ENCODE results near the gene PAF1. TPM values are rescaled to one million over a fixed set of nuclear protein-coding genes. Genes with fewer than 3 reads are reported as not detected.

The PAF1 gene
- total RNA-seq, result 42.3 and 55.5 TPM in 2 replicates

DNA sequence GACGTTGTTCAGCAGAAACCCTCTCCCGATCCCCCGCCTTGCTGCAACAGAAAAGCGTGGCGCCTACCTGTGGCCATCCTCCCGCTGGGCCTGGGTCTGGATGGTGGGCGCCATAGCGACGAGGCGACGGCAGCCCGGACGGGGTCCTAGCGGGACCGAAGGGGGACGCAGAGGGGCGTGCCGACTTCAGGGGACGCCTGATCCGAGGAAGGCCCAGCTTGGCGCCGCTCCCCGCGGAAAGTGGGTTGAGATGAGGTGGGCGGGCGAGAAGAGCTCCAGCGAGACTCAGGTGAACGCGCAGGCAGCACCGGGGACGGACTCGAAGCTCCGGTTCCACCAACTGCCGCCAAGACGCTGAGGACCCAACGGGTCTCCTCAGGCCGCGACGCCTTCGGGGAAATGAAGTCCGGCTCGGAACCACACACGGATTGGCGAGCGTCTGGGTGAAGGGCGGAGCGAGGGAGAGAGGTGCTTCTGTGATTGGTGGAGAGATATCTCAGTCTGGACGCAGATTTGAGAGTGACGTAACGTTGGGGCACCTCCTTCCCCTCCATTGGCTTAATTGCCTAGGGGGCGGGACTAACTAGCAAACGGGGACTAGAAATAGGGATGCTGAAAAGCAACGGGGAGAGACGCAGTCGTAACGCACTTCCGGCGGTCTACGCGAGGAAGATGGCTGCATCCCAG, at the start of gene PAF1, which contains the start of gene MED29:
PAF1 (minus strand) TSS at position 356 of the 687 bp plus-strand sequence; CDS start at position 114, 242 bp downstream.
MED29 (plus strand) TSS at position 628 of the 687 bp plus-strand sequence; CDS start at position 673, 45 bp downstream.
- peak; percentile 99 for DNase-seq (ENCODE audit: low read depth, low spot score)

DNA sequence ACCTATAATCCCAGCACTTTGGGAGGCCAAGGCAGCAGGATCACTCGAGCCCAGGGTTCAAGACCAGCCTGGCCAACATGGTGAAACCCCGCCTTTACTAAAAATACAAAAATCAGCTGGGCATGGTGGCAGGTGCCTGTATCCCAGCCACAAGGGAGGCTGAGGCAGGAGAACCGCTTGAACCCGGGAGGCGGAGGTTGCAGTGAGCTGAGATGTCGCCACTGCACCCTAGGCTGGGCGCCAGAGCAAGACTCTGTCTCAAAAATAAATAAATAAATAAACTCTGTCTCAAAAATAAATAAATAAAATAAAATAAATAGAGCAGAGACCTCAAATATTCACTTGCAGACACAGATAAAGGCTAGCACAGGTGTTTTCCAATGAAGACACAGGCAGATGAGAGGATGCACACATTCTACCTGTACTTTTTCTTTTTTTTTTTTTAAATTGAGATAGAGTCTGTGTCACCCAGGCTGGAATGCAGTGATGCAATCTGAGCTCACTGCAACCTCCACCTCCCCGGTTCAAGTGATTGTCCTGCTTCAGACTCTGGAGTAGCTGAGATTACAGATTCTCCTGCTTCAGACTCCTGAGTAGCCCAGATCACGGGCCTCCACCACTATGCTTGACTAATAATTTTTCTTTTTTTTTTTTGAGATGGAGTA, 47.5 kb upstream of the PAF1 start:
- no peak for DNase-seq (ENCODE audit: low read depth, low spot score)

DNA sequence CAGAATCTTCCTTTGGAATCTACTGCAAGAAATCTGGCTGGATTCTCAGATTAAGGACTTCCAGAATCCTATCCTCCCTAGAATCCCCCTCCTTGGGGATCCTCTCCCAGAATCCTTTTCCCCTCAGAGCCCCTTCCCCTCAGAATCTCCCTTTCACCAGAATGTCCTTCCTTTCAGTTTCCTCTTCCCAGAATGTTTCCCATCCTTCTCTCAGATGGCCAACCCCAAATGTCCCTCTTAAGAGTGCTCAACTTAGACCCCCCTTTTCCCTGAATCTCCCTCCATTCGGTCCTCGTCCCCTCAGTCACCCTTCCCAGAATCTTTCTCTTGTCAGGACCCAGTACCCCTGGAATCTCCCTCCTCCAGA, 45.4 kb upstream of the PAF1 start:
- DNase-seq (ENCODE audit: low read depth, low spot score), result no peak

DNA sequence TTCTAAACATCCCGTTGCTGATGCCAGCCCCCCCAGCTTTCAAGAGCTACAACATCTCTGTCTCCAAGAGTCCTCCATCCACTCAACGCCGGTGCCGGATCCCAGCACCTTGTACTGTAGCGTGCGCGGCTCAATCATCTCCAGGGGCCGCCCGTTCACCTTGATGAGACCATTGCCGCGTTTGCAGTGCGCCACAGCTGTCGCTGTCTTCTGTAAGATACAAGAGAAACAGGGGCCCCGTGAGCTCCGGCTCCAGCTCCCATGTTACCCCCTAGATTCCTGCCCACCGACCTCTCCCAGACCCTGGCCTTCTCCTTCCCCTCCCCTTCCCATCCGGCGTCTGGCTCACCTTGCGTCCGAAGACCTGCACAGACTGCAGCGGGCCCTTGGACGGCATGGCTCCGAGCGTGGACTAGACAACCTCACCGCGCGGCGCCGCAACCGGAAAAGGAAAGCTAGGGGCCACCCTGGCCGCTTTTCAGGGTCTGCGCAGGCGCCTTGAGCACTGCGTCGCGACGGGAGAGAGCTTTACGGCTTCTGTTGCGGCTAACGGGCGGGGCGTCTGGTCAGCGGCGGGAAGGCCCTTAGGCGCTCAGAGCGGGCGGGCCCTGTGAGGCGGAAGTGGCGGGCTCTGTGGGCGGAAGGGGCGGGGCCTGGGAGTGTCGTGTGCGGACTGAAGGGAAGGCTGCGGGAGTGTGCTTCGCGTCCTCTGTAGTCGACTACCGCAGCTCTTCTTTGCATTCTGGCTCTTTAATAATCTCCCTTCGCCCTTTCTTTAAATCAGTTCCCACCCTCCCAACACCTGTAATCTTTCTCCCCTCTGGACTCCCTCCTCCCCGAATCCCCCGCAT, 44.8 kb upstream of the PAF1 start, which contains the start of gene RPS16:
RPS16 (minus strand) TSS at position 451 of the 851 bp plus-strand sequence; CDS start at position 397, 54 bp downstream.
- peak; percentile 90 for DNase-seq (ENCODE audit: low read depth, low spot score)

DNA sequence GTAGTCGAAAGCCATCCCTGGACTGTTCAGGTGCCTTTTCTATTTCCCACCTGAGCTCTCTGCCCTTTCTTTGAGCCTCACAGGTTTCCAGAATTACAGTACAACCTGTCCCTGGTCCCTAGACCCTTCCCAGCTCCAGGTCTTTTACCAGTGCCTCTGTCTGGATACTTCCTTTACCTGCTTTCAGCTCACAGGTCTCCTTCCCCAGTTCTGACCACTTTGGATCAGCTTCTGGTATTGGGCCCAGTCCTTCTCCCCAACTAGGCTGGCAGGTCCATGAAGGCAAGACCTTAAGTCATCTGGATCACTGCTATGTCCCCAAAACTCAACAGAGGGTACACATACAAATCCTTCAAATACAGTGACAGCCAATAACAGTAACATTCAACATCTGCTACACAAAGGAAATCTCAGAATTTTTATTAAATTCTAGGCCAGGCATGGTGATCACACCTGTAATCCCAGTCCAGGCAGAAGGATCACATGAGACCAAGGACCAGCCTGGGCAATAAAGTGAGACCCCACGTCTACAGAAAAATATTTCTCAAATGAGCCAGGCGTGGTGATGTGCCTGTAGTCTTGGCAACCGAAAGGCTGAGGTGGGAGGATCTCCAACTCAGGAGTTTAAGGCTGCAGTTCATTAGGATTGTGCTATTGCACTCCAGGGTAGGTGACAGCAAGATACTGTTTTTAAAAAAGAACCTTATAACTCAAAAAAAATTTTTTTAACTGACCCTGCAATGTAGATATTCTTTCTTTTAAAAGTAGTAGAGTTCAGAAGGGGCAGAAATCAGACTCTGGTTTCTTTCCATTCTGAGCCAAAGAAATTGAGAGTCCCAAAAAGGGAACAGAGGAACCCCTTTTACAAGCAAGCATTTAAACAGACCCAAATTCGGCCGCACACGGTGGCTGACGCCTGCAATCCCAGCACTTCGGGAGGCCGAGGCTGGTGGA, 43.5 kb upstream of the PAF1 start:
- no peak for DNase-seq (ENCODE audit: low read depth, low spot score)

DNA sequence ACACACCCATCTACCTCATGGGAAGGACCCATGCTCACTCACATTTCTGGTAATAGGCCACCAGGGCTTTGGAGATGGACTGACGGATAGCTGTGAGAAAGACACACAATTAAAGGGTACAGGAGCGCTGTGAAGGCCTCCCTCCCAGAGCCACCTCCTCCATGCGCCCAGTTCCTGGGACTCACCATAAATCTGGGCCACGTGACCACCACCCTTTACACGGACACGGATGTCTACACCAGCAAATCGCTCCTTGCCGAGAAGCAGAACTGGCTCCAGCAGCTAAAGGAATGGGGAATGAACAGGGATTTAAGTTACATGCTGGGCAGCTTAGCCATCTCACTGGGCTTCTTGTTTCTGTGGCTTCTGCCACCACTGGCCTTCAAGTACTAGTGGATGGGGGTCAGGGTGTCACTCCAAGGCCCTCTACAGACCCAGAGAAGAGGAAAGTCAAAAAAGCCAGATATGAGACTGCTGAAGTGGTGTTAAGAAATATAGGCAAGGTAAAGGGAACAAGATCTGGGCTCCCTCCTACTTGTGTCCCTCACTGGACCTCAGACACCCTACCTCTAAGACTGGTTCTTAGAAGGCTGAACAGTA, 42.7 kb upstream of the PAF1 start:
- no peak for DNase-seq (ENCODE audit: low read depth, low spot score)

DNA sequence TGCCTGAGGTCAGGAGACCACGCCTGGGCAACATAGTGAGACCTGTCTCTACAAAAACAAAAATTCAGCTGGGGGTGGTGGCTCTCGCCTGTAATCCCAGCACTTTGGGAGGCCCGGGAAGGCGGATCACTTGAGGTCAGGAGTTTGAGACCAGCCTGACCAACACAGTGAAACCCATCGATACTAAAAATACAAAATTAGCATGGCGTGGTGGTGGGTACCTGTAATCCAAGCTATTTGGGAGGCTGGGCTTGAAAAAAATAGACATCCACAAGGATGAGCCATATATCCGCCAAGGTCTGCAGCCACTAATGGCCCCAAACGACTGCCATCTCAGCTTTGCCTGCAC, 41.7 kb upstream of the PAF1 start:
- no peak for DNase-seq (ENCODE audit: low read depth, low spot score)

DNA sequence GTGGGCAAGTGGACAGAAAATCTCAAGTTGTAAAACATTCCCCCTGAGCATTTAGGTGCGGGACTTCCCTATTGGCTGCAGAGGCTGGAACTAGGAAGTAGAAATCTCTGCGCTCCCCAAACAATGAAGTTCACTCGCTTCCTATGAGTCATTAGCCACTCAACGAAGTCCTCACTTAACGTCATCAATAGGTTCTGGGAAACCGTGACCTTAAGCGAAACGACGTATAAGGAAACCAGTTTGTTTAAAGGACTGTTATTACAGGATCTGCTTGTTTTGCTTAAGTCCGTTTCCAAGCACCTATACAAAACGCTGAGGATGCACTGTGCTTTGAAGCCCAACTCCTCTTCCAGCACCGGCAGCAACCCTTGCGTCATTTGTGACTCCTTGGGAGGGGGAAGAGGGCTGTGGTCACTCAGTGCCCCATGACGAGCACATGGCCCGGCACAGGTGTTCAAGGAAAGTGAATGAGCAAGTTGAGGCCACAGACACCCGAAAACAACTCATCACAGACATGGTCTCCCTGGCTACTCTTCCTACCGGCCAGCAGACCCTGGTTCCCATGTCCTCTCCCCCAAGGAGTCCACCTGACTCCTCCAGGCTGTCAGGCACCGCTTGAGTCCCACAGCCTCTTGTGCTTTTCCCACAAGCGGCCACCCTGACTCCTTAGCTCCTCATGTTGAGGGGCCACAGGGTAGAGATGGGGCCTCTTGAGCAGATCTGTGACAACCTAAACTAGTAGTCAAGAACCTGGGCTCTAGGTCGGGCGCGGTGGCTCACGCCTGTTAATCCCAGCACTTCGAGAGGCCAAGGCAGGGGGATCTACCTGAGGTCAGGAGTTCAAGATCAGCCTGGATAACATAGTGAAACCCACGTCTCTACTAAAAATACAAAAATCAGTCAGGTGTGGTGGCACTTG, 40.0 kb upstream of the PAF1 start:
- DNase-seq (ENCODE audit: low read depth, low spot score), result peak; percentile 100

DNA sequence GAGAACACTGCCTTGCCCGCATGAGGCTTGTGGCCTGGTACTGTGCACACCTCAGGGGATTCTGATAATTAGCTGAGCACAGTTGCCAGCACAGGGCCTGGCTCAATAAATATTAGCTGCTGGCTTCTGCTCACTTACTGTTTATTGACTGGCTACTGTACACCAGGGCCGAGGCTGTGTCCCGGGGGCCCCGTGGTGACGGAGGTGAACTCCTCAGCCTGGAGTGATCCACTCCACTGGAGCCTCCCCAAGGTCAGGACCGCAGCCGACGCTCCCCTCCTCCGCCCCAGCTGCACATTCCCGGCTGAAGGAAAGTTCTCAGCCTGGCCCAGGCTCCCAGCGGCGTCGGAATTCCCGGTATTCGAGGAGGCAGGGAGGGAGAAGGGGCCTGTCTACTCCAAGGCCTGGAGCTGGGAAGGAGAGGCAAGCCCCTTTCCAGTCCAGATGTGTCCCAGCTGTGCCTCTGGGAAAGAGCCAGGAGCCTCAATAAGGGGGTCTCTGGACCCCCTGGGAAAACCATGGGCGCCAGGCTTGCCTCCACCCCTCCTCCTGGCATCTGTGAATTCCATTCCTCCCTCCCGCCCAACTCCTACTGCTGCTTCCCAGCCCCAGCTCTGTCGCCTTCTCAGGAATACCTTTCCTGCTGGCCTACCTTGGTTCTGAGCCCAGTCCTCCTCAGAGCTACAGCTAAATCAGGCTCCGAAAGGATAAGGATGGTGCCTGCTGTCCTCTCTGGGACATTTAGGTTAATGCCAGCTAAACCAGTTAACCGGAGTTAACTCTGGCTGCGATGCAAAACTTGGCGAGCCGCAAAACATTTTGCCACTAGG, 37.6 kb upstream of the PAF1 start:
- DNase-seq (ENCODE audit: low read depth, low spot score), result no peak

DNA sequence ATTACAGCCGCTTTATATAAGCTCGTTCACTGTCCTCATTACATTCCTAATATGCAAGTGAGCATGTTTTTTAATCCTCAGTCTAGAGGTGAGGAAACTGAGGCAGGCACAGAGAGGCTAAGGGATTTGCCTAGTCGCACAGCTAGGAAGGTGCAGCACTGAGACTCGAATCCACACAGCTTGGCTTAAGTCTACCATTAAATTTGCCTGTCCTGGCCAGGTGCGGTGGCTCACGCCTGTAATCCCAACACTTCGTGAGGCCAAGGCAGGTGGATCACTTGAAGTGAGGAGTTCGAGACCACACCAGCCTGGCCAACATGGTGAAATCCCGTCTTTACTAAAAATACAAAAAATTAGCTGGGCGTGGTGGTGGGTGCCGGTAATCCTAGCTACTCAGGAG, 36.8 kb upstream of the PAF1 start:
- DNase-seq (ENCODE audit: low read depth, low spot score), result no peak

DNA sequence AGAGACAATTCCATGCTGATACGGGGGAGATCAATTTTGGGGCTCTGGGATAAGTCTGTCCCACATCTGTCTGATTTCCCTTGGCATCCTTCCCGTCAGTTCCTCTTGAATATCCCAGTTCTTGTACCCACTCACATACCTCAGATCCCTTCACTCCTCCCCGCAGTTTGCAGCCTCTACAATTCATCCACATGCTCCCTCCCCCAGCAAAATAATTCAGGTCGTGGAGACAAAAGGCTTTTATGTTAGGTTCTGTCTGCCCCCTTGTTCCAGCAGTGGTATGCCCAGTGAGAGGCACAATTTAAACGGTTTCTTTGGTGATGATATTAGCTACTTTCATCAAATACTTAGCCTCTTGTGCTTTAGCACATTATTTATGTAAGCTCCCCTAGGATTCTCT, 35.3 kb upstream of the PAF1 start:
- DNase-seq (ENCODE audit: low read depth, low spot score), result no peak

DNA sequence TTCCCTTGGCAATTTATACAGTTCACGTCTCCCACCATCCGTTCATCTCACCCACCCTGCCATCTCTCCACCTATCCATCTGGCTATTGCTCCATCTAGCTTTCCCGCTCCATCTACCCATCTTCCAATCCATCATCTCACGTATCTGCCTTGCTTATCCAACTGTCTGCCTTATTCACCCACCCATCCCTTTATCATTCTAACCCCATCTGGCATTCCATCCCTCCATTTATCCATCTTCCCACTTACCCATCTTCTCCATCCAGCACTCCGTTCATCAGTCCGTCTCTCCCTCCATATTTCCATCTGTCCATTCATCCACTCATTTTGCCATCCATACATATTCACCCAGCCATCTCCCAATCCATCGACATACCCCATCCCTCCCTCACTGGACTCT, 34.8 kb upstream of the PAF1 start:
- DNase-seq (ENCODE audit: low read depth, low spot score), result no peak

DNA sequence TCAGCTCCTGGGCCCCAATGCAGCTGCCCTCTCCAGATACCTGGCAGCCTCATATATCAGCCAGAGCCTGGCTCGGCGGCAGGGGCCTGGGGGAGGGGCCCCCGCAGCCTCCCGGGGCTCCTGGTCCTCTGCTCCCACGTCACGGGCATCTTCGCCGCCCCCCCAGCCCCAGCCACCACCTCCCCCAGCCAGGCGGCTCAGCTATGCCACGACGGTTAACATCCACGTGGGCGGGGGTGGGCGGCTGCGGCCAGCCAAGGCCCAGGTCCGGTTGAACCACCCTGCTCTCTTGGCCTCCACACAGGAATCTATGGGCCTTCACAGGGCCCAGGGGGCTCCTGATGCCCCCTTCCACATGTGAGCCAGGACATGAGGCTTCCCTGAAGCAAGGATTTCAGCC, 34.0 kb upstream of the PAF1 start:
- DNase-seq (ENCODE audit: low read depth, low spot score), result no peak

DNA sequence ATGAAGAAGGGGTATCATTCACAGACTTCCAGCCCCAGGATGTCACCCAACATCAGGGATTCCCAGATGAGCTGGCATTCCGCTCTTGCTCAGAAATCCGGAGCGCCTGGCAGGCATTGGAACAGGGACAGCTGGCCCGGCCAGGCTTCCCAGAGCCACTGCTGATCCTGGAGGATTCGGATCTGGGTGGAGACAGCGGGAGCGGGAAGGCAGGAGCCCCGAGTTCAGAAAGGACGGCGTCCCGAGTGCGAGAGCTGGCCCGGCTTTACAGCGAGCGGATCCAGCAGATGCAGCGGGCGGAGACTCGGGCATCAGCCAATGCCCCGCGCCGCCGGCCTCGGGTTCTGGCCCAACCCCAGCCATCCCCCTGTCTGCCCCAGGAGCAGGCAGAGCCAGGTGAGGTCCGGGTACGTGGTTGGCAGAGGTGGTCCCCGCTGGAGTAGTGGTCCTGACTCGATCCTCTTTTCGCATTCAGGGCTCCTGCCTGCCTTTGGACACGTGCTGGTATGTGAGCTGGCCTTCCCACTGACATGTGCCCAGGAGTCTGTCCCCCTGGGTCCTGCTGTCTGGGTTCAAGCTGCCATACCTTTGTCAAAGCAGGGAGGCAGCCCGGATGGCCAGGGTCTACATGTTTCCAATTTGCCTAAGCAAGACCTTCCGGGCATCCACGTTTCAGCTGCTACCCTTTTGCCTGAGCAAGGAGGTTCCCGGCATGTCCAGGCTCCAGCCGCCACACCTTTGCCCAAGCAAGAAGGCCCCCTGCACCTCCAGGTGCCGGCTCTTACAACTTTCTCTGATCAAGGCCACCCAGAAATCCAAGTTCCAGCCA, 32.6 kb upstream of the PAF1 start:
- no peak for DNase-seq (ENCODE audit: low read depth, low spot score)

DNA sequence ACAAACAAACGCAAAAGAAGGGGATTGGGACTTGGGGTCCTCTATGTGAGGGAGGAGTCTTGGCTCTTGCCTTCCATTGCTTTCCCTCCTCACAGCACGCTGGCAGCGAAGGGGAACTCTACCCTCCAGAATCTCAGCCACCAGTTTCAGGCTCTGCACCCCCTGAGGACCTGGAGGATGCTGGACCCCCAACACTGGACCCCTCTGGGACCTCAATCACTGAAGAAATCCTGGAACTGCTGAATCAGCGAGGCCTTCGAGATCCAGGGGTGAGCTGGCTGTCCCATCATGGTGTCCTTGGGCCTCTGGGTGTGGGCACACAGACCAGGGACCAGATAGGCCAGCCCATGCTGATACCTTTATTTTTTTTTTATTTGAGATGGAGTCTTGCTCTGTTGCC, 31.1 kb upstream of the PAF1 start:
- DNase-seq (ENCODE audit: low read depth, low spot score), result no peak

DNA sequence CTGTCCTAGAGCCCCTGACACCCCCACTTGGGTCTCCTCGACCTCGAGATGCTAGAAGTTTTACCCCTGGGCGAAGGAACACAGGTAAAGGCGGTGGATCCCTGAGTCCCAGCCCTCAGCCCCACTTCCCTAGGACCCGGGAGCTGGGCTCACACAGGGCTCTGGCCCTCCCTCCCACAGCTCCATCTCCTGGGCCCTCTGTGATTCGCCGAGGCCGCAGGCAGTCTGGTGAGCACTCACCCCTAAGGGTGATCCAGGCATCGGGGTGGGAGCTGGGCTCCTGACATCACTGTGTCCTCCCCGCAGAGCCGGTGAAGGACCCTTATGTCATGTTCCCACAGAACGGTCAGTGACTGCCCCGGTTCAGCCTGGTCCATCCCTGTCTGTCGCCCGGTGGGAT, 29.9 kb upstream of the PAF1 start:
- DNase-seq (ENCODE audit: low read depth, low spot score), result no peak

DNA sequence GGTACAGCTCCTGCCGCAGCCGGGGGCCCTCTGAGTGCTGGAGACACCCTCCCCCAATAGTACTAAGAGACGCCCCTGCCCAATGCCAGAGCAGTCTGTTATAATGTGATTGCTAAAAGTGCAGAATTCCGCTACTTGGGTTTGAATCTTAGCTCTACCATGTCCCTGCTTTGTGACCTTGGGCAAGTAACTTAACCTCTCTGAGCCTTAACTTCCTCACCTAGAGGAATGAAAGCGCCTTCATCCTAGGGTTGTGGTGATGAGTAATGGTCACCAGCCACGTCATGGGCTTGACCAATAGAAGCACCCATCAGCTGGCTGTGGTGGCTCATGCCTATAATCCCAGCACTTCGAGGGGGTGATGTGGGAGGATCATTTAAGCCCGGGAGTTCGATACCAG, 28.1 kb upstream of the PAF1 start:
- DNase-seq (ENCODE audit: low read depth, low spot score), result no peak

Measured in pulmonary artery endothelial cell (primary cell).